Liver (tissue), 9 donors: ENCODE measurements around the gene NBEA. TPM values are rescaled to one million over a fixed set of nuclear protein-coding genes. Genes with fewer than 3 reads are reported as not detected.

Source experiments
- DNase-seq: peaks from one replicate; pipeline ENCODE4 v3.0.0-alpha.2; 2017; ENCODE audit warnings: low spot score
- H3K27ac ChIP-seq, 2 donors: one replicate each; pipeline ENCODE4 v1.7.0; 2013; ENCODE audit warnings: inconsistent platforms in 2 of 2, low read length in 2 of 2, control low read depth in 1 of 2, low read depth in 1 of 2, mild to moderate bottlenecking in 1 of 2
- H3K27me3 ChIP-seq, 4 donors: one replicate each; pipeline versions ENCODE4 v1.6.1 to v1.7.0; 2013; ENCODE audit warnings: low read length in 3 of 4, inconsistent platforms in 1 of 4, mild to moderate bottlenecking in 1 of 4, moderate library complexity in 1 of 4; ENCODE audit not compliant: control insufficient read depth in 4 of 4, insufficient read depth in 4 of 4
- H3K36me3 ChIP-seq, 4 donors: one replicate each; pipeline versions ENCODE4 v1.6.1 to v1.7.0; 2013; ENCODE audit warnings: low read length in 3 of 4, mild to moderate bottlenecking in 3 of 4, low read depth in 1 of 4, moderate library complexity in 1 of 4; ENCODE audit not compliant: control insufficient read depth in 4 of 4, insufficient read depth in 3 of 4
- H3K4me1 ChIP-seq, 4 donors: one replicate each; pipeline versions ENCODE4 v1.6.1 to v1.7.0; 2013; ENCODE audit warnings: low read length in 3 of 4, mild to moderate bottlenecking in 3 of 4, moderate library complexity in 1 of 4; ENCODE audit not compliant: control insufficient read depth in 4 of 4, insufficient read depth in 4 of 4
- H3K4me3 ChIP-seq, 3 donors: one replicate each; pipeline versions ENCODE4 v1.6.1 to v1.7.0; 2013; ENCODE audit warnings: low read length in 3 of 3, control low read depth in 1 of 3, low read depth in 1 of 3, mild to moderate bottlenecking in 1 of 3
- H3K9ac ChIP-seq, 2 donors: one replicate each; pipeline ENCODE4 v1.7.0; 2013; ENCODE audit warnings: low read length in 2 of 2, mild to moderate bottlenecking in 2 of 2, moderate library complexity in 2 of 2, control low read depth in 1 of 2, low read depth in 1 of 2
- H3K9me3 ChIP-seq, 4 donors: one replicate each; pipeline versions ENCODE4 v1.6.1 to v1.7.0; 2013; ENCODE audit warnings: low read length in 3 of 4; ENCODE audit not compliant: control insufficient read depth in 4 of 4
- ATF3 ChIP-seq: IDR thresholded peaks from 2 replicates; pipeline ENCODE4 v1.6.1; 2016; ENCODE audit warnings: antibody characterized with exemption
- CTCF ChIP-seq: fragments of 150-350 bp; IDR thresholded peaks from 2 replicates; pipeline ENCODE4 v1.5.1; 2017; ENCODE audit warnings: improper control_type of control experiment, low read depth, low read length; ENCODE audit not compliant: missing input control
- EGR1 ChIP-seq, 2 donors: IDR thresholded peaks; 2 replicates each; pipeline ENCODE4 v1.6.1; 2016 to 2018; ENCODE audit warnings: antibody characterized with exemption in 2 of 2, low read depth in 2 of 2
- FOXA1 ChIP-seq: IDR thresholded peaks from 2 replicates; pipeline ENCODE4 v1.6.1; 2016; ENCODE audit warnings: antibody characterized with exemption
- FOXA2 ChIP-seq: IDR thresholded peaks from 2 replicates; pipeline ENCODE4 v1.6.1; 2016; ENCODE audit warnings: antibody characterized with exemption
- GABPA ChIP-seq, 2 donors: IDR thresholded peaks in 1 of 2; conservative IDR thresholded peaks in 1 of 2; 2 replicates each; pipeline ENCODE4 v1.6.1; 2016; ENCODE audit warnings: antibody characterized with exemption in 2 of 2, mild to moderate bottlenecking in 1 of 2, moderate library complexity in 1 of 2
- HNF4A ChIP-seq, 2 donors: conservative IDR thresholded peaks; 2 replicates each; pipeline ENCODE4 v1.6.1; 2016; ENCODE audit warnings: antibody characterized with exemption in 2 of 2, mild to moderate bottlenecking in 2 of 2
- HNF4G ChIP-seq: IDR thresholded peaks from 2 replicates; pipeline ENCODE4 v1.6.1; 2016; ENCODE audit warnings: antibody characterized with exemption
- JUND ChIP-seq, 2 donors: IDR thresholded peaks; 2 replicates each; pipeline ENCODE4 v1.6.1; 2016; ENCODE audit warnings: antibody characterized with exemption in 2 of 2
- MAX ChIP-seq: IDR thresholded peaks from 2 replicates; pipeline ENCODE4 v1.6.1; 2016; ENCODE audit warnings: antibody characterized with exemption
- NR2F2 ChIP-seq: IDR thresholded peaks from 2 replicates; pipeline ENCODE4 v1.6.1; 2016; ENCODE audit warnings: antibody characterized with exemption
- RAD21 ChIP-seq, 2 donors: IDR thresholded peaks; 2 replicates each; pipeline ENCODE4 v1.6.1; 2016; ENCODE audit warnings: antibody characterized with exemption in 2 of 2, mild to moderate bottlenecking in 2 of 2
- REST ChIP-seq: IDR thresholded peaks from 2 replicates; pipeline ENCODE4 v1.6.1; 2016; ENCODE audit warnings: antibody characterized with exemption, mild to moderate bottlenecking
- RXRA ChIP-seq, 2 donors: IDR thresholded peaks; 2 replicates each; pipeline ENCODE4 v1.6.1; 2017 to 2018; ENCODE audit warnings: antibody characterized with exemption in 2 of 2, mild to moderate bottlenecking in 1 of 2
- SP1 ChIP-seq: IDR thresholded peaks from 2 replicates; pipeline ENCODE4 v1.6.1; 2018; ENCODE audit warnings: antibody characterized with exemption, mild to moderate bottlenecking
- TAF1 ChIP-seq: conservative IDR thresholded peaks from 2 replicates; pipeline ENCODE4 v1.6.1; 2016; ENCODE audit warnings: antibody characterized with exemption, mild to moderate bottlenecking
- YY1 ChIP-seq: IDR thresholded peaks from 2 replicates; pipeline ENCODE4 v1.6.1; 2016; ENCODE audit warnings: antibody characterized with exemption, mild to moderate bottlenecking
- ZBTB33 ChIP-seq: IDR thresholded peaks from 2 replicates; pipeline ENCODE4 v1.6.1; 2016; ENCODE audit warnings: antibody characterized with exemption
- WGBS: extraction: QIAGEN DNeasy Blood & Tissue Kit; methylation state at CpG from one replicate; pipeline ENCODE4 v1.1.7; 2013; 5-methylcytosine and 5-hydroxymethylcytosine counted together
- polyA plus RNA-seq, 2 donors: library from polyadenylated mRNA; stranded (reverse) in 1 of 2; unstranded in 1 of 2; fragments of 200-250 nt in 1 of 2; fragments of >200 nt in 1 of 2; fragmentation: Nextera tagmentation in 1 of 2; extraction: Ambion mirVana in 1 of 2; gene quantifications; one replicate each; pipeline versions ENCODE4 v1.2.1 to v1.2.3, GENCODE V29; 2013 to 2015
- total RNA-seq, 2 donors: library from RNA; depleted of rRNA; stranded (reverse); fragments of >200 nt; gene quantifications; one replicate each; pipeline ENCODE4 v1.2.3, GENCODE V29; 2014
- donor health status: healthy.
- donor health status: healthy.
- donor health status: healthy.
- donor health status: healthy.
- donor health status: healthy.

The NBEA gene
- total and polyA plus RNA-seq, 4 donors, result 0.24 to 3.5 (median 1.4) TPM

GRCh38 chr13:34944274-34944634, 2.2 kb downstream of the NBEA start:
- peaks cover 0 to 11% (median 6%) of the 10 kb centered on the region in 4 donors for H3K27me3 ChIP-seq
- H3K4me1 ChIP-seq, result peaks cover 2 to 11% (median 5%) of the 10 kb centered on the region in 4 donors
- H3K36me3 ChIP-seq, result no peaks in the 10 kb centered on the region
- TF ChIP-seq CTCF (no peak), MAX (no peak), ZBTB33 (no peak), REST (no peak), HNF4A (conservative IDR thresholded peaks at IDR 0.05) (no peak), YY1 (no peak), FOXA2 (no peak), RXRA (IDR thresholded peaks at IDR 0.05) (no peak), SP1 (no peak), TAF1 (no peak), HNF4G (no peak), RAD21 (IDR thresholded peaks at IDR 0.05) (no peak), NR2F2 (no peak), FOXA1 (no peak), EGR1 (IDR thresholded peaks at IDR 0.05; ENCODE audit: low read depth in 2 of 2) (no peak), JUND (IDR thresholded peaks at IDR 0.05) (no peak), ATF3 (no peak), GABPA (IDR thresholded peaks at IDR 0.05 in 1 of 2, conservative IDR thresholded peaks at IDR 0.05 in 1 of 2) (no peak)
- H3K4me3 ChIP-seq, result no peak overlapping the region
- H3K9ac ChIP-seq, result no peak overlapping the region
- DNase-seq, result no peak
- H3K9me3 ChIP-seq, result no peaks in the 10 kb centered on the region
- 84% methylated on average over 2 of the region's 2 CpGs for WGBS
- H3K27ac ChIP-seq, result no peak overlapping the region
